GM18873 (cell line): ENCODE results near the gene CX3CR1.
"Not testable (repeated sequence)": the region's sequence is repeated elsewhere in the genome, so short reads cannot be mapped to it uniquely, and the experiment has no call there.

Experiments used
- ATAC-seq: cut with Tn5 transposase; IDR thresholded peaks from one replicate; pipeline ENCODE4 v1.9.1; 2021; ENCODE audit warnings: mild to moderate bottlenecking, moderate library complexity, moderate number of reproducible peaks; ENCODE audit not compliant: unreplicated experiment, low FRiP score

CX3CR1 gene, protein sequence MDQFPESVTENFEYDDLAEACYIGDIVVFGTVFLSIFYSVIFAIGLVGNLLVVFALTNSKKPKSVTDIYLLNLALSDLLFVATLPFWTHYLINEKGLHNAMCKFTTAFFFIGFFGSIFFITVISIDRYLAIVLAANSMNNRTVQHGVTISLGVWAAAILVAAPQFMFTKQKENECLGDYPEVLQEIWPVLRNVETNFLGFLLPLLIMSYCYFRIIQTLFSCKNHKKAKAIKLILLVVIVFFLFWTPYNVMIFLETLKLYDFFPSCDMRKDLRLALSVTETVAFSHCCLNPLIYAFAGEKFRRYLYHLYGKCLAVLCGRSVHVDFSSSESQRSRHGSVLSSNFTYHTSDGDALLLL

DNA sequence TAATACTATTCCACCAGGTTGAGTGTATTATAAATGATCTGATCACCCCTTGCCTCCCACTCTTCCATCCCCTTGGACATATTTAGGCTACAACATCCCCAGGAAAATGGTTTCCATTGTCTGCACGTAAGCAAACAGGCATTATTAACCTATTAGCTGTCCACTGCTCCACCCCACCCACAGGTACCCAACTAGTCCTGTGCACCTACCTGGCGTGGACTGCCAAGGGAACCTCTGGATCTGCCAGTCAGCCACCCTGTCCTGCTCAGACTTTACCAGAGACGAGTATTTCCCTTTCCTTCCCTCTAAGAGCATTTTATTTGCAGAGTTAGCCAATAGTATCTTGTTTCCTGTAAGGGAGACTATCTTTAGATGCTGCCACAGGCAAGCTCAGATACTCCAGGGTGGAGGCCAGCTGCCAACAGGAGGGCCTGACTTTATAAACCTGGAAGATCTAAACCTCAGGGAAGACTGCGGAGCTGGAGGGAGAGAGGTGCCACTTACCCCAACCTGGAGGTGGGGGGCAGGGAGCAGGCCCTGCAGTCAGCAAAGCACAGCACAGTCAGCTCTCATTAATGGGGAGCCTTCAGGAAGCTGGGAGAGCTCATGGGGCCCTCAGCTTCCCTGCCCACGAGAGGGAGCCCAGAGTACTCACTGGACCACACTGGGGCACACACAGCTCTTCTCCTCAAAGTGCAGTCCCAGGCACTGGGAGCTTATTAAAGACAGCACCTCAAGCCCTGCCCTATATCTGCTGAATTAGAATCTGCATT is at the start of gene CX3CR1:
Gene CX3CR1, minus strand, starts transcription at position 292 of the 773 bp plus-strand sequence. CDS start 13,527 bp downstream, outside the sequence.
- ATAC-seq: no peak

DNA sequence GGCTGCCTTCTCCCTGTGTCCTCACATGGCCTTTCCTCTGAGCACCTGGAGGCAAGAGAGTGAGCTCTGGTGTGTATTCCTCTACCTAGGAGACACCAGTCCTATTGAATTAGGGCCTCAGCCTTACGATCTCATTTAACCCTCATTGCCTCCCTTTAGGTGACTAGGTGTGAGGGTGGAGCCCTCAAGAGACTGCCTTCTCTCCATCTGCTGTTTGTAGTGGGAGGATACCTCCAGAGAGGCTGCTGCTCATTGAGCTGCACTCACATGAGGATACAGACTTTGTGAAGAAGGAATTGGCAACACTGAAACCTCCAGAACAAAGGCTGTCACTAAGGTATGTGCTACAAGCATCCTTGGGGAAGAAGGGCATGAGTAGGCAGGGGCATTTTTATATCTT is 49.7 kb upstream of the CX3CR1 start, which contains the start of gene CCR8:
Gene CCR8, plus strand, starts transcription at position 217 of the 400 bp plus-strand sequence. CDS start 2,623 bp downstream, outside the sequence.
- no peak for ATAC-seq

DNA sequence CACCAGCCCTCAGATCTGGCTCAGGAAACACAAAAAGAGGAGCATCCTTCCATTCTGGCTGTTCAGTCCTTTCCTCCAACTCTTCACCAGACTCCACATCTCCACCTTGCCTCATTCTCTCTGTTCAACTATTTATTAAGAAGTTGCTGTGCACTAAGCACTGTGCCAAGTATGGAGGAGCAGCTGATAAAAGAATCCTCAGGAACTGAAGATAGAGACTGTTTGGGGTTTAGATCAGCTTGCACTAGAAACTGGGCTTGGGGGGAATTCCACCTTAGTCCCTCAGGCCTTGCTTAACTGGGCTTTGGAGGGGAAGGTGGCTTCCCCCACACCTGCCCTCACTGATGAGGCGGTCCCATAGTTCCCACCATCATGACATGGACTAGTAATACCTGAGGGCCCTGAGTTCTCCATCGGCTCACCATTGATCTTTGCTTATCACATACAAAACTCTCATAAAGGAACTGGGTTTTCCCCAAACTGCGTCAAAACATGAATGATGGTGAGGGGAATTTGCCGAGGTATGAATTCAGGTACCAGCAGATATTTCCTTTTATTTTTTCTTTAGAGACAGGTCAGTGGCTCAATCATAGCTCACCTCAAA is 48.0 kb upstream of the CX3CR1 start:
- ATAC-seq: peak; percentile 68

DNA sequence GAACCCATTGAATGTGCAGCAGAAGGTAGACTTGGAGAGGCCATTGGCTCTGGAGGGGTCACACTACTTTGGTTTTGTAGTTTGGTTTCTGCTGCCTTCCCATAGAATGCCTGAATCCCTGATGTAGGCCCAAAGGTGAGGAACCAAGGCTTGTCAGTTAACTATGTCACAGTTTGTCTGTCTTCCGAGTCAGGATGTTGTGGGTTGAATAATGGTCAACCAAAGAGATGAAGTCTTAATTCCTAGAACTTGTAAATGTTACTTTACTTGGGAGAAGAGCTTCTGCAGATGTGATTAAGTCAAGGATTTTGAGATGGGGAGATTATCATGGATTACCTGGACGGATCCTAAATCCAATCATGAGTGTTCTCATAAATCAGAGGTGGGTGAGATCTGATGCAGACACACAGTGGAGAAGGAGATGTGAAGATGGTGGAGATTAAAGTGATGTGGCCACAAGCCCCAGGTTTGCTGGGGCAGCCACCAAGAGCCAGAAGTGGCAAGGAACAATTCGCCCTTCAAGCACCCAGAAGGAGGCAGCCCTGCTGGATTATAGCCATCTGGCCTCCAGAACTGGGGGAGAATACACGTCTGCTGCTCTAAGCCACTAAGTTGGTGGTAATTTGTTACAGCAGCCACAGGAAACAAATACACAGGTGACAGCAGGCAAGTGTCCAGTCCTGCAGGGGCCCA is 47.4 kb upstream of the CX3CR1 start:
- no peak for ATAC-seq

DNA sequence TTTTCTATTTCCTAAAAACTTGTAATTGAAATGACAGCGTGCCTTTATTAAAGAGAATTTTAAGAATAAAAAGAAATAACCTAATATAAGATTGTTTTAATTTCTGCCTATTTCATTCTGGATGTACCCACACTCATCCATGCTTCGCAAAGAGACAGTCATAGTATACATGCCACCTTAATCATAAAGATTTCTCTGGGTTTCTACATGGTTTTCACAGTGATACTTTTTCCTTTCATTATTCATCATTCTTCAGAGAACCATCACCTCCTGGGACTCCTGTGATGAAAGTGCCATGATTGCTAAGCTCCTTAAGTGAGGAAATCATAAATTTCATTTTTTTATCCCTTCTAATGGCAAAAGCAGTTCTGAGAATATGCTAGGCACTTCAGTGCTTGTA is 45.4 kb upstream of the CX3CR1 start:
- no peak for ATAC-seq

DNA sequence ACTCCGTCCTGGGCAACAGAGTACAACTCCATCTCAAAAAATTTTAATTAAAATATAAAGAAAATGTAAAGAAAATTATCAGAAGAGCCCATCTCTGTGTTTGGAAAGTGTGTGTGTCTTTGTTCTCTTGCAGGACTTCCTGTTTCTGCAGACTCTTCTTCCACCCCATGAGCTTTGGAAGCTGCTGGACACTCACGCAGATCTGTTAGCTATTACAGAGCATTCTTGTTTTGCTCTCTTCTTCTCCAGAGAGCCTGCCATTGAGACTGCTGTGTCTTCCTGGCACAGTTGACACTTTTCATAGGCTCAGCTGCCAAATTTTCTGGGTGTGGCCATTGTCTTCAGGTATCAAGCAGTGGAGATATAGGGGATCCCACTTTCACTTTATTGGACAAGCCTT is 43.7 kb upstream of the CX3CR1 start:
- no peak for ATAC-seq

DNA sequence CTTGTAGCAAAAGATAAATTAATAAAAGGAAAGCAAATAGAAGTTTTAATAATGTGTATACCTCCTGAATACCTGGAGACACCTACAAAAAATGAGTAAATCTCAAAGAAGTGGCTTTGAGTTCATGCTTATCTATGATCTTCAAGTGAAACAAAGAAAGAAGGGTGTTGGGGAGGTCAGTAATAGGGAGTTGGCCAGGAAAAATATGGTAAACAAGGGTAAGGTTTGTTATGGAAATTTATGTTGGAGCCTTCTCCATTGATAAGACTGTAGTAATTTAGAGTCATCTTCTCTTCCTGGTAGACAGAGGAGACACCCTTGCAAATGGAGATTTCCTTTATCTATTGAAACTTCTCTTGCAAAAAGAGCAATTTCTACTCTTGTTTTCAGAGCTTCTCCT is 43.1 kb upstream of the CX3CR1 start:
- ATAC-seq: no peak

DNA sequence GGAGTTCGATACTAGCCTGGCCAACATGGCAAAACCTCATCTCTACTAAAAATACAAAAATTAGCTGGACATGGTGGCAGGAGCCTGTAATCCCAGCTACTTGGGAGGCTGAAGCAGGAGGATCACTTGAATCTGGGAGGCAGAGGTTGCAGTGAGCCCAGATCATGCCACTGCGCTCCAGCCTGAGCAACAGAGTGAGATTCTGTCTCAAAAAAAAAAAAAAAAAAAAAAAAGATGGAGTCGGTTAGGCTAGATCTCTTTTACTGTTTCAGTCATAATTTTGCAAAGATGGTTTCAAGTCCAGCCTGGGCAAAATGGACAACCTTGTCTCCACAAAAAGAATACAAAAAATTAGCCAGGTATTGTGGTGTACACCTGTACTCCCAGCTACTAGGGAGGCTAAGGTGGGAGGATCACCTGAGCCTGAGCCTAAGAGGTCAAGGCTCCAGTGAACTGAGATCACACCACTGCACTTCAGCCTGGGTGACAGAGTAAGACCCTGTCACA is 42.4 kb upstream of the CX3CR1 start:
- not testable (repeated sequence) for ATAC-seq

DNA sequence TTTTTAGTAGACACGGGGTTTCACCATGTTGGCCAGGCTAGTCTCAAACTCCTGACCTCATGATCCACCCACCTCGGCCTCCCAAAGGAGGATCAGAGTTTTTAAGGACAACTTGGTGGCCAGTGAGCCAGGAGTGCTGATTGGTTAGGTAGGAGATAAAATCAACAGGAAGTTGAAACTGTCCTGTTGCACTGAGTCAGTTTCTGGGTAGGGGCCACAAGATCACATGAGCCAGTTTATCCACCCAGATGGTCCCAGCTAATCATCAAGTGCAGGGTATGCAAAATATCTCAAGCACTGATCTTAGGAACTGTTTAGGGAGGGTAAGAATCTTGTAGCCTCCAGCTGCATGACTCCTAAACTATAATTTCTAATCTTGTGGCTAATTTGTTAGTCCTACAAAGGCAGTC is 41.7 kb upstream of the CX3CR1 start:
- not testable (repeated sequence) for ATAC-seq

DNA sequence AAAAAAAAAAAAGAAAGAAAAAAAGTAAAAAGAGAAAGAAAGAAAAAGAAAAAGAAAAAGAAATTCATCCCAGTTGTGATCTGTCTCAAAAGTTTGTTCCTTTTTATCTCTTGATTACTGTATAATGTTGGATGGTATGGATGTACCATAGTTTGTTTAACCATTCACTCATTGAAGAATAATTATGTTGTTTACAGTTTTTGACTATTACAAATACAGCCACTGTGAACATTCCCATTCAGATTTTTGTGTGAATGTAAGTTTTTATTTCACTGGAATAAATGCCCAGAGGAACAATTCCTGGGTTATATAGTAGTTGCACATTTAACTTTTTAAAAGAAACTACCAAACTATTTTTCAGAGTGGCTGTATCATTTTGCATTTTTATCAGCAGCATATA is 39.4 kb upstream of the CX3CR1 start:
- ATAC-seq: no peak

DNA sequence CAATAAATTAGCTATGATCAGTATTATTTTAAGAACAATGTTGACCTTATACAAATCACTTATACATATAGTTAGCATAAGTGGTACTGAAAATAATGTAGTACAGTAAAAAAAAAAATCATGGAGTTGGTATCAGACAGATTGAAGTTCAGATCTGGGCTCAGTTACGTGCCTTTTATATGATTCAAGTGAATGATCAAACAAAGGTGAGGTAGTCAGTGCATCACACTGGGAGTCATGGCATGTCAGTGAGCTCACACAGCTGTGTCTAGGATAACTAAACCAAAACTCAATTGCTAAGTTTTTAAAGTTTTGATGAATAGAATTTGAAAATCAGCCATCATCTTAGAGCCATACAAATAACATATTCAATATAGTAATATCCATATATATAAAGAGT is 38.5 kb upstream of the CX3CR1 start:
- no peak for ATAC-seq

DNA sequence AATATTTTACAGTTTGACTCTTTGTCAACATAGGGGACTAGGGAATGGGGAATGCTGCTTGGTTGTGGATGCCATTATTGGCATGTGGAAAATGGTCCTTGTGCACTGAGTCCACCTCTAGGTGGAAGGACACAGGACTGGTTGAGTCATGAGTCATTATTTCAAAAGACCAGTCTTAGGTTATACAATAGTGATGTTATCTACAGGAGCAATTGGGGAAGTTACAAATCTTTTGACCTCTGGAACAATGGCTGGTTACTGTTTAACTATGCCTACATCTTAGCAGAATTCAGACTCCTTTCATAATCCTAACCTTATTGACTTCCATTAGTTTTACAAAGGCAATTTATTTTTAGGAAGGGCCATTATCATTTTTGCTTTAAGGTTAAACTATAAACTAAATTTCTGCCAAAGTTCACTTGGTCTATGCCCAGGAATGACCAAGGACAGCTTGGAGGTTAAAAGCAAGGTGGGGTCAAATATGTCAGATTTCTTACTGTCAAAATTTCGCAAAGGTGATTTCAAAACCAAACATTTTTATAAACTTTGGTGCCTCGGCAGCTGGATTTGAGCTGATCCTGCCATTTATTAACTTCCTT is 37.8 kb upstream of the CX3CR1 start:
- ATAC-seq: no peak

DNA sequence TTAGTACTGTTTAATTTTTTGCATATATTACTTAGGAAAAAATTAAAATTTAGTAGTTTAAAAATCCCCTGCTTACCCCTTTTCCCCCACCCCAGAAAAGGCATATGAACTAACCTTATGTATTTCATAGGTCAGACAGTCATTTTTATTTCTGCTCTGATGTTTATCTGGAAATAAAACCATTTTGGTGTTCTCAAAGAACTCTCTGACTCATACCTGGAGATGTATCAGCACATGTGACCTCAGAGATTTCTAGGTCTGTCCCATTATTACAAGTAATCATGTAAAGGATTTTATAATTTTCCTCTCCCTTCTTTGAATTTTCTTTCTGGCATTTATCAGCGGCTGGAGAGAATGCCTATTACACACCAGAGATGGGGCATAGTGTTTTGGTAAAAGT is 35.6 kb upstream of the CX3CR1 start:
- no peak for ATAC-seq

DNA sequence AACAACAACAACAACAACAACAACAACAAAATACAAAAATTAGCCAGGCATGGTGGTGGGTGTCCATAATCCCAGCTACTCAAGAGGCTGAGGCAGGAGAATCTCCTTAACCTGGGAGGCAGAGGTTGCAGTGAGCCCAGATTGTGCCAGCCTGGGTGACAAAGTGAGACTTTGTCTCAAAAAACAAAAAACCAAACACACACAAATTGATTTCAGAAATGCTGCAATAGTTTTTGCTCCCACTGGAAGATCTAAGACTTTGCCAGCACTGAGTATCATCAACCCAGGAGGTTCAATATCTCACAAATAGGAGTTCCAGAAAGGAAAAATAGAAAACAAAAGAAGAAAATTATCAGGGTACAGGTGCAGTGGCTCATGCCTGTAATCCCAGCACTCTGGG is 33.5 kb upstream of the CX3CR1 start:
- no peak for ATAC-seq

DNA sequence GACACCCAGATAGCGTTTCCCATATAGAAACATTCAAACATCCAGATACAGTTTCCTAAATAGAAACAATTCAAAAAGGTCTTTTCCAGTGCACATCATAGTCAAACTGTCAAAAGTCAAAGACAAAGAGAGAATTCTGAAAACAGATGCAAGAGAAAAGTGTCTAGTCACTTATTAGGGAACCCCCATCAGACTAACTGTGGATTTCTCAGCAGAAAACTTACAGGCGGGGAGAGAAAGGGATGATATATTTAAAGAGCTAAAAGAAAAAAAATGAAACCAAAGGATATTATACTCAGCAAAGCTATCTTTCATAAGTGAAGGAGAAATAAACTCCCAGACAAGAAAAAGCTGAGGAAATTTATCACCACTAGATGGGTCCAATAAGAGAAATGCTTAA is 22.3 kb upstream of the CX3CR1 start:
- ATAC-seq: no peak

DNA sequence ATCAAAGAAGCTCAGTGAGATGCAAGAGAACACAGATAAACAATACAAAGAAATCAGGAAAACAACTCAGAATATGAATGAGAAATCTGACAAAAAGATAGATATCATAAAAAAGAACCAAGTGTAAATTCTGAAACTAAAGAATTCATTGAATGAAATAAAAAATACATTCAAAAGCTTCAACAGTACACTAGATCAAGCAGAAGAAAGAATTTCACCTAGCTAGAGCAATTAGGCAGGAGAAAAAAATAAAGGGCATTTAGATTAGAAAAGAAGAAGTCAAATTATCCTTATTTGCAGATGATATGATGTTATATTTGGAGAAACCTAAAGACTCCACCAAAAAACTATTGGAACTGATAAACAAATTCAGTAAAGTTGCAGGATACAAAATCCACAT is 19.4 kb upstream of the CX3CR1 start:
- ATAC-seq: no peak

DNA sequence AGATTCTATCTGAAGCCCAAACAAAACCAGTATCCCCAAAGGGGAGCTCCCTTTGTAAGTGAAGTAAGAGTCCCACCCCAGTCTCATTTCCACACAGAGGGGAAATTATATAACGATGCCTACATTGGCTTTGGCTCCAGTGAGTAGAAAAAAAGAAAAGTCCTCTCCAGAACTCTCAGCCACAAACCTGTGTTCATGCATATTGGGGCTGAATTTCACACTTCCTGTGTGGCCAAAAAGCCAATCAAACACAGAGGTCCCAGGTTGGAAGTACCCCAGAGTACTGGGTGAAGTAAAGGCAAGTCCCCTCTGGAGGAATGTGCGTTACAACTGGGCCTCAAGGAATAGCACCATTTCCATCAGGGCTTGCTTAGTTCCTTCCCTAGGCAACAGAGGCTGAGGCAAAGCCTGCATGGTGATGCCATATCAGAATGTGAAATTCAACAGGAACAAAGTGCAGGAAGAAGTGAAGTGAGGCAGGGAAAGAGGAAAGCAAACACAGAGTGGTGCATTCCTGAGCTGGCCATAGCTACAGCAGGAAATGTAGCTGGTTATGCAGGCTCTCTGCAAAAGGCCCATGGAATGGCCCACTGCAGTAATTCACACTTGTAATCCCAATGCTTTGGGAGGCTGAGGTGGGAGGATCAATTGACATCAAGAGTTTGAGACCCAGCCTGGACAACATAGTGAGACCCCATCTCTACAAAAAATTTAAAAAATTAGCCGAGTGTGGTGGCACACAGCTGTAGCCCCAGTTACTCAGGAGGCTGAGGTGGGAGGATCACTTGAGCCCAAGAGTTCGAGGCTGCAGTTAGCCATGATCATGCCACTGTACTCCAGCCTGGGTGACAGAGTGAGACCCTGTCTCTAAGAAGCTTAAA is 16.6 kb upstream of the CX3CR1 start:
- no peak for ATAC-seq

DNA sequence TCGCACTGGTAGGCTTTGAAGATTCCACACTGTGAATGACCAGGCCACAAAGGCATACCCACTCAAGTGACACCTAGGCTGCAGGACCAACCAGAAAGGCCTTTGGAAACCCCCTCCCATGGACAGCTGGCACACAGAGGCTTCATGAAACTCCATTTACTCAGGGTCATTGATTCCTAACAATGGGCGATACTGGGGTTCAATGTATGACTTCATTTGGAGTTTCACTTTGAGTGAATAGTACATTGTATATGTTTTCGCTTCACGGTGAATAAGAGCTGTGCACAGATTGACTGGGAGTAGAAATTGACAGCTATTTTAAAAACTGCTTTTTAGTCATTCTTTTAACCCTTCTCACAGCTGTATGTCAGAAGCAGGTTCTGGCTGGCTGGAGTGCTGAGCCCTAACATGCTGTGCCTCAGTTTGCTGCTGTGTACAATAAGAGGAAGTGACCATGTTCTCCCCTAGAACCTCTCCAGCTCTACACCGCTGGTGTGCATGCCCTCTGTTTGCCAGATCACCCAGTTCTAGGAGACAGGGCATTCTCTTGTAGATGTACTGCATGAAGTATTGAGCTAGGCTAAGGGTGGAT is 15.4 kb upstream of the CX3CR1 start:
- peak; percentile 86 for ATAC-seq
